ENCODE measurements around the gene RAB40B. TPM values are rescaled to one million over a fixed set of nuclear protein-coding genes. Genes with fewer than 3 reads are reported as not detected.

The RAB40B gene
- total RNA-seq, 1 experiment from 2014 or later: 22.1 TPM

DNA sequence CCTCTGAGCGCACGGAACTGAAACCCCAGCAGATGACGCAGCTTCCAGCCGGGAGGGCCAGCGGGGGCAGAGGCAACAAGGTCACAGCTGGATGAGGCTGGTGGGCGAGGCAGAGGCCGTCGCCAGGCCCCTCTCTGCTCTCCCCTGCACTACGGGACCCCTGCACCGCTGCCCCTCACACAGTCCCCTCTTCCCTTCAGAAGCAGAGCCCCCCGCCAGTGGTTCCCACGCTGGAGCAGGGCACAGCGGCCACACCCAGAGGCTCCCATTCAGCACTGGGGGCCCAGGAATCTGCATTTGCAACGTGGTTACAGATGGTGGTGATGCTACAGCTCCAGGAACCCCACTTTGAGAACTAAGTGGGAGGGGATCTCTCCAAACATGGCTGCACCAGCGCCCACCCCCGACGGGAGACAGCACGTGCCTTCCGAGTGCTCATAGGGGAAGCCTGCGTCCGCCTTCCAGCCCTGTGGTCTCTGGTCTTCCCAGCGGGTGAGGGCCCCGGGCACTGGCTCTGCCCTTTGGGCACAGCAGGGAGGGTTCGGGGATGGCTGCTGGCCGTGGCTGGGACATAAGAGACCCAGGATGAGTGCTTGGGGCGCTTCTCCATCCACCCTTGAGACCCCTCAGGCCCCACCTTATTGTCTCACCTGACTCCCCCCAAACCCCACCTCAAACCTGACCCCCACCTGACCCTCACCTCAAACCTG, 4.7 kb upstream of the RAB40B start:
- no TSS peak for BruUV-seq (replicated peaks)
- H3K9me2 ChIP-seq (ENCODE audit: insufficient read depth): no peaks in the 10 kb centered on the region
- H3K36me3 ChIP-seq (ENCODE audit: control insufficient read depth in 1 of 2, insufficient read depth in 2 of 2, low read length in 2 of 2): no peaks in the 10 kb centered on the region
- no peak overlapping the region for H3K27ac ChIP-seq (ENCODE audit: low read depth, low read length)
- RAD21 ChIA-PET (ENCODE audit: low non-redundant PET in 1 of 2, low total read pairs in 2 of 2, uncharacterized antibody in 2 of 2, unreplicated experiment in 2 of 2): no interaction called here
- POLR2A ChIA-PET: no interaction called here
- H3K9me3 ChIP-seq (ENCODE audit: control insufficient read depth in 1 of 2, insufficient read depth in 1 of 2, low read depth in 1 of 2, low read length in 2 of 2): no peaks in the 10 kb centered on the region
- CTCF ChIA-PET: no interaction called here
- TF ChIP-seq ELF1 (IDR thresholded peaks at IDR 0.05; ENCODE audit: borderline replicate concordance, low read depth): no peak
- no peak for TF ChIP-seq EGR1 (IDR thresholded peaks at IDR 0.05; ENCODE audit: low read depth)
- no peak for TF ChIP-seq YY1 (IDR thresholded peaks at IDR 0.05; ENCODE audit: extremely low read depth, insufficient replicate concordance, low read depth, low read length)
- TF ChIP-seq EZH2phosphoT487 (IDR thresholded peaks at IDR 0.05; ENCODE audit: borderline replicate concordance): no peak
- no peak for TF ChIP-seq CTCF (IDR thresholded peaks at IDR 0.05 in 2 of 3, conservative IDR thresholded peaks at IDR 0.05 in 1 of 3; ENCODE audit: borderline replicate concordance in 1 of 3, insufficient read depth in 1 of 3, low read depth in 2 of 3, low read length in 2 of 3)
- TF ChIP-seq FOSL1 (IDR thresholded peaks at IDR 0.05; ENCODE audit: low read depth): no peak
- TF ChIP-seq SP1 (IDR thresholded peaks at IDR 0.05; ENCODE audit: low read depth): no peak
- TF ChIP-seq CBX3 (IDR thresholded peaks at IDR 0.05; ENCODE audit: low read depth): no peak
- TF ChIP-seq POLR2AphosphoS5 (IDR thresholded peaks at IDR 0.05; ENCODE audit: low read depth, low read length): no peak
- no peak for TF ChIP-seq CEBPB (IDR thresholded peaks at IDR 0.05; ENCODE audit: low read depth)
- TF ChIP-seq TCF7L2 (IDR thresholded peaks at IDR 0.05; ENCODE audit: borderline replicate concordance, extremely low read depth, insufficient read depth, insufficient read length): no peak
- no peak for TF ChIP-seq REST (IDR thresholded peaks at IDR 0.05; ENCODE audit: low read depth)
- TF ChIP-seq POLR2A (IDR thresholded peaks at IDR 0.05; ENCODE audit: borderline replicate concordance, extremely low read depth, insufficient read depth, insufficient read length): no peak
- no peak for TF ChIP-seq MAX (IDR thresholded peaks at IDR 0.05)
- TF ChIP-seq ZFX (IDR thresholded peaks at IDR 0.05): no peak
- TF ChIP-seq ZNF274 (IDR thresholded peaks at IDR 0.05; ENCODE audit: low read depth, low read length): no peak
- no peak overlapping the region for H2AFZ ChIP-seq (ENCODE audit: low read depth, low read length, poor library complexity, severe bottlenecking)
- H3K79me2 ChIP-seq (ENCODE audit: insufficient read depth, low read length): no peaks in the 10 kb centered on the region
- DNase-seq (ENCODE audit: low read depth, low spot score) (no peak), ATAC-seq (no peak)
- no peak overlapping the region for H3K4me3 ChIP-seq (replicated peaks in 1 of 2; ENCODE audit: low read depth in 1 of 2, low read length in 2 of 2)
- no peak overlapping the region for H3K9ac ChIP-seq (ENCODE audit: low read length)
- H3K4me1 ChIP-seq (ENCODE audit: control insufficient read depth in 1 of 2, insufficient read depth in 2 of 2, low read length in 2 of 2): peaks cover 3 to 16% of the 10 kb centered on the region in 2 experiments; a peak in 3 of 4 replicates
- no peaks in the 10 kb centered on the region for H4K20me1 ChIP-seq (ENCODE audit: insufficient read depth)
- H3K4me2 ChIP-seq (ENCODE audit: low read length): no peak overlapping the region
- no peaks in the 10 kb centered on the region for H3K27me3 ChIP-seq (ENCODE audit: insufficient read depth, low read length)
- intact Hi-C loops (cut with micrococcal nuclease): no loop called here
